Astrocyte of the spinal cord (primary cell): ENCODE results near the gene DGKH.

Source experiments
- DNase-seq: peaks from one replicate; pipeline ENCODE4 v3.0.0; 2011; ENCODE audit warnings: low read depth, low spot score
- H3K4me3 ChIP-seq: 2 replicates; pipeline ENCODE4 v1.5.1; 2011; ENCODE audit warnings: low read depth, mild to moderate bottlenecking, low read length, moderate library complexity
- CTCF ChIP-seq: IDR thresholded peaks from 2 replicates; pipeline ENCODE4 v1.5.1; 2012; ENCODE audit warnings: low read depth, mild to moderate bottlenecking, low read length, inconsistent platforms
- in situ Hi-C: cut with HindIII; loops from 2 replicates; pipeline ENCODE4 v1.10.0; 2017; ENCODE audit warnings: low sequenced_read_pairs

Gene DGKH

DNA sequence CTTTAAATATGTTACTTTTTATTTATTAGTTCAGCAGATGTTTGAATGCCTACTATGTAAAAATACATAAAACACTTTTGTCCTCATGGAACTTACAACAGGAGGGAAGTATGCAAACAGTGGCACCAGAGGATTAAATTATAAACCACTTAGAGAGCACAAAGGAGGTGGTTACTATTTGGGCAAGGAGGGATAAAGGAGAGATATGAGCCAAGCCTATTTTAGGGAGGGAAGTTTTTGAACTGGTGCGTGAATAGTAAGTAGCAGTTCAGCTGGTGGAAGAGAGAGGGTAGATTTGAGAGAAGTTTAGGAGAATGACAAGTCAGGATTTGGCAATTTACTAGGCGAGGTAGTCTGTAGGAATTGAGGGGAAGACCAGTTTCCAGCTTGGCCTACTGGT is 232.1 kb downstream of the DGKH start:
- H3K4me3 ChIP-seq, result no peak overlapping the region
- in situ Hi-C loops, result no loop called here
- no peak for DNase-seq
- no peak for TF ChIP-seq CTCF

DNA sequence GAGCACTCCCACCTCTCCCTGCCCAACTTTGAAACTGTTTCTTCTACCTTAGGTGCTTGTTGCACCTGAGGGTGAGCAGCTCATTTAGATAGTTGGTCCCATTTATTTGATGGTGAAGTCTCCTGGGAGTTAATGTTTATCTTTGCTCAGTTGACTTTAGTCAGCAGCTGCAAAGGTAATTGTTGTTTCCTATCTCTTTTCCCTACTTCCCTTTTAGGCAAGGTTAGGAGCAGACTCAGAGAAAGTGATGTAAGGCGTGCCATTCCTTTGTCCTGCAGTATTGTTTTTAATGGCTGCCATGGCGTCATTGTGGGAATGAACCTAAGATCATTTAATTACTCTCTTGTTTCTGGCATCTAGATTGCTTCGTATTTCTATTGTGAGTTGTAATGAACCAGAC is 235.1 kb downstream of the DGKH start:
- TF ChIP-seq CTCF, result no peak
- in situ Hi-C loops, result no loop called here
- no peak overlapping the region for H3K4me3 ChIP-seq
- no peak for DNase-seq

GRCh38 chr13:42284068-42284467 is 235.6 kb downstream of the DGKH start:
- no peak overlapping the region for H3K4me3 ChIP-seq
- no peak for DNase-seq
- no peak for TF ChIP-seq CTCF
- in situ Hi-C loops, result no loop called here
